ENCODE data around the gene ZC3H10.

ZC3H10 gene

GRCh38 chr12:56103066-56103711, 14.9 kb upstream of the ZC3H10 start:
- DNase-seq = no peak

- no peak for DNase-seq
Observed at GRCh38 chr12:56103823-56104108, 14.3 kb upstream of the ZC3H10 start.

- peak; percentile 100 for DNase-seq
Observed at GRCh38 chr12:56104109-56104814, 13.8 kb upstream of the ZC3H10 start, which contains the start of gene PA2G4. Gene PA2G4, plus strand, starts transcription at chr12:56104559. Its CDS starts 179 bp downstream, at chr12:56104738.

- DNase-seq = peak; percentile 56
Observed at GRCh38 chr12:56104815-56105608, 13.1 kb upstream of the ZC3H10 start.

GRCh38 chr12:56105609-56105902, 12.5 kb upstream of the ZC3H10 start:
- DNase-seq = no peak

- DNase-seq = no peak
Observed at GRCh38 chr12:56107242-56107641, 10.8 kb upstream of the ZC3H10 start.

GRCh38 chr12:56110571-56110970, 7.5 kb upstream of the ZC3H10 start:
- DNase-seq = no peak

GRCh38 chr12:56114084-56114483, 4.0 kb upstream of the ZC3H10 start:
- DNase-seq = no peak

- peak; percentile 72 for DNase-seq
Observed at GRCh38 chr12:56115329-56115728, 2.7 kb upstream of the ZC3H10 start.

- peak; percentile 97 for DNase-seq
Observed at GRCh38 chr12:56116267-56117081, 1.6 kb upstream of the ZC3H10 start, which contains the start of gene RPL41. Gene RPL41, plus strand, starts transcription at chr12:56116633.

- peak; percentile 50 for DNase-seq
Observed at GRCh38 chr12:56117082-56117706, 872 bp upstream of the ZC3H10 start.

GRCh38 chr12:56118688-56119357, 757 bp downstream of the ZC3H10 start:
- DNase-seq = peak; percentile 46

- peak; percentile 91 for DNase-seq
Observed at GRCh38 chr12:56119361-56119796, 1.3 kb downstream of the ZC3H10 start.

GRCh38 chr12:56120158-56120846, 2.2 kb downstream of the ZC3H10 start:
- DNase-seq = no peak

- DNase-seq = no peak
Observed at GRCh38 chr12:56121204-56121870, 3.3 kb downstream of the ZC3H10 start.

GRCh38 chr12:56122637-56123036, 4.6 kb downstream of the ZC3H10 start:
- peak; percentile 76 for DNase-seq

- DNase-seq = no peak
Observed at GRCh38 chr12:56124133-56124532, 6.1 kb downstream of the ZC3H10 start.

GRCh38 chr12:56126732-56127239, 8.7 kb downstream of the ZC3H10 start:
- DNase-seq = no peak

- no peak for DNase-seq
Observed at GRCh38 chr12:56127485-56127887, 9.4 kb downstream of the ZC3H10 start.

GRCh38 chr12:56127888-56128669, 10.0 kb downstream of the ZC3H10 start, which contains the start of gene ESYT1:
Gene ESYT1, plus strand, starts transcription at chr12:56128267. Its CDS starts 53 bp downstream, at chr12:56128320.
- DNase-seq = peak; percentile 100
